ENCODE measurements around the gene LEMD2.

LEMD2 gene

DNA sequence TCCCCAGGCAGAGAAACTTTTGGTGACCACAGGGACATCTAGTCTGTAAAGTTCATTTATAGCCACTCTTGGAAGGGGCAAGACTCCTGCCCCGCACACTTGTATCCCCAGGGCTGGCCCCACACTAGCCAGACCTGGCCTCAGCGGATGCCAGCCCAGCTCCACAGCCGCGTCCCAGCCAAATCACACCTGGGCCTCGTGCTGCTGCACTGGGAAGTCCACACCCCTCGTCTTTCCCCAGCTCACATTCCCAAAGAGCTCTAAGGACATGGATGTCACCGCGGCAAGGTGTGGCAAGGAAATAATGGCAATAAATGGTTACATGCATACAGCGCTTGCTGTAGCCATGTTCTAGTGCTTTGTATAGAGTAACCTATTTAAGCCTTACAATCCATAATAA, 50.8 kb downstream of the LEMD2 start:
- DNase-seq (ENCODE audit: low read depth in 2 of 2): no peak

DNA sequence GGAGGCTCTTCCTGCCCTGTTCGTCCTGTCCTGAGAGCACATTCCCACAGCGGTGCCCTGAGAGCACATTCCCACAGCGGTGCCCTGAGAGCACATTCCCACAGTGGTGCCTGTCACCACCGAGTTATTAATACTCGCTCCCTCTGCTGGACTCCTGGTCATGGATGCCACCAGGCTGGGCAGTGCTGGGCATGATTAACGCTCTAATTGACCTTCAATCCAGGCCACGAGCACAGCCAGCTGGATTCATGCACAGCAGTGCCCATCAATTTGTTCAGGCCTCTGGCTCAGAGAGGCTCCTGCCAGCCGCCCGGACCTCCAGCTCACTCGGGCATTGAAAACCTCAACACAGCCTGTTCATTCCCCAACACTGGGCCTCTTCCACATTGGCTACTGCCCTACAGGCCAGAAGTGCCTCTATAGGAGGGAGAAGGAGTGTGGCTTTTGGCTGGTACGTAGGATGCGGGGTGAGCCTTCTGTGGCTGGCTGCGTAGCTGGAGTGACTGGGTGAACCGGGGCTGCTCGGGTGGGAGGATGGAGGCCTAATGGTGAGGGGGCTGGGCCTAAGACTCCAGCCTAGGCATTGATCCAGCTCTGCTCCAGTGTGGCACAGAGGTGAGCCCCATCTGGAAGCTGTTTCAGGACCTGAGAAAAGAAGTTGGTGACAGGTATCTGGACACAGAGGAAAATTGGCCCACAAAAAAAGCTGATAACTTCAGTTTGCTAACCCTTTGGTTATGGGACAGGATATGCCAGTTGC, 51.5 kb downstream of the LEMD2 start:
- DNase-seq (ENCODE audit: low read depth in 2 of 2): no peak

DNA sequence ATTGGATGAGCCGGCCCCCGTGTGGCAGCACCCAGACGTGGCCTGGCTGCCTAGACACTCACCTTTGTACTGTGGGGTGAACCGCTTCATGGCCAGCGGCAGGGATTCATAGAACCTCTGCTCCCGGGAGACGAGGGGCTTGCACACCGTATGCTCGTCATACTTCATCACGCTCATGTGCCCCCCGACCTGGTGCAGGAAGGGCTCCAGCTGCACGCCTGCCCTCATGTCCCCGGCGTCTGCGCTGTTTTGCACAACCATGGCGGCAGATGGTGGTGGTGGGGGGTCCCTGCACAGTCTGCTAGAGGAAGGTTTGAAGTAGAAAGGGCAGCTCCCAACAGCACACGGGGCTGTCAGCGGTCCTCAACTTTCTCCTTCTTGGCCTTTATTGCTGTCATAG, 53.7 kb downstream of the LEMD2 start:
- DNase-seq (ENCODE audit: low read depth in 2 of 2): no peak

DNA sequence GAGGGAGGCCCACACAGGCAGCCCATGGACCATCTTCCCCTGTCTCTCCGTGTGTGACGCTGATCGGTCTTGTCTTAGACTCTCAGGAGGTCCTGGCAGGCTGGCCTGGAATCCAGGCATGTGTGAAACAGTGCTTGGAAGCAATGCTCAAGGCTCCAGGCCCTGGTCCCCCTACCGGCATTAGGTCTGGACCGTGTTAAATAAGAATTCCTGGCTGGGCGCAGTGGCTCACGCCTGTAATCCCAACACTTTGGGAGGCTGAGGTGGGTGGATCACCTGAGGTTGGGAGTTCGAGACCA, 55.3 kb downstream of the LEMD2 start:
- no peak for DNase-seq (ENCODE audit: low read depth in 2 of 2)

DNA sequence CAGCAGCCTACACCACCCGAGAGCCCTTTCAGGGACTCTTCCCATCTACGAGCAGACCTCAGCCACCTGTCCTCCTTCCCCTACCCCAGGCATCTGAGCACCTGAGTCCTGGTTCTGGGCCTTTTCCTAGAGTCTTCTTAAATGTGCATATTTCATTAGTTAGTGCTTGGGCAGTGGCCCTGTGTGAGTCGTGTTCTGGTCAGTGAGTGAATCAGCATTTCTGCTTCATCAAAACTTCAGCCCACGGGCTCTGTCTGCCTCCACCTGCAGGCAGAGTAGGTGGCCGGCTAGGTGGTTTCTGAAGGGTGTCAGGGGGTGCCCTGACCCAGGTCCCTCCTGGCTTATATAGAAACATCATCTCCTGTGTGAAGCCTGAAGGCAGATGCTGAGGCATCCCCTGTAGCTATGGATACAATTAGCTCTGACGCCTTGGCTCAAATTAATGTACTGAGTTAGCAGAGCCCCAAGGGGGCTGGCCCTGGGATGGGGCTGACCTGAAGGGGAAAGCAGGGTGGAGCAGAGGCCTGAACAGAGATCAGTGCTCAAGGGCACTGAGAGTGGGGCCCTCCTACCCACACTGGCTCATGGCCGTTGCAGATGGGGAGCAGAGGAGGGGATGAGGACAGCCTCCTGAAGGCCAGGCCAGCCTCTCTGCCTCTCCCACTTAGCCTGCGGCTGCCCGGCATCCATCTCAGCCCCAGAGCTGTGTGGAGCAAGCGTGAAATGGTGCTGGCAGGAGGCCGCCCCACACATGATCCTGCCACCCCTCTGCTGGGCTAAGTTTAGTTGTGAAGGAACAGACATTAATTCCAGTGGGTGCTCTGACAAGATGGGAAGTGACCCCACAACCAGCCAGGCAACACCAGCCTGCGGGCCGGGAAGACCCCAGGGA, 55.9 kb downstream of the LEMD2 start:
- no peak for DNase-seq (ENCODE audit: low read depth in 2 of 2)

DNA sequence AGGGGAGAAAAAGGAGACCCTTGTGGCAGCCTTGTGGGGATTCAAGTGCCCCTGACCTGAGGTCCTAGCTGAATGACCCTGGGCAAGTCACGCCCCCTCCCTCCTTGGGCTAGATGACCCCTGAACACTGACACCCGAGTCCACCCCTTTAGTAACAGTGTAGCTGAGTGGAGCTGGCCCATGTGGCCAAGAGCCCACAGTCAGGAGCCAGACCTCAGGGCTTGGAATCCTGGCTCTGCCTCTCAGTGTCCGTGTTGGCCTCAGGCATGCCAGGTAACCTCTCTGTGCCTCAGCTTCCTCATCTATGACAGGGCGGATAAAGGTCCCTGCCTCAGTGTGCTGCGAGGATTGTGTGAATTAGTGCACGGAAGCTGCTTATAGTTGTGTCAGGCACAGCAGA, 56.5 kb downstream of the LEMD2 start:
- no peak for DNase-seq (ENCODE audit: low read depth in 2 of 2)

DNA sequence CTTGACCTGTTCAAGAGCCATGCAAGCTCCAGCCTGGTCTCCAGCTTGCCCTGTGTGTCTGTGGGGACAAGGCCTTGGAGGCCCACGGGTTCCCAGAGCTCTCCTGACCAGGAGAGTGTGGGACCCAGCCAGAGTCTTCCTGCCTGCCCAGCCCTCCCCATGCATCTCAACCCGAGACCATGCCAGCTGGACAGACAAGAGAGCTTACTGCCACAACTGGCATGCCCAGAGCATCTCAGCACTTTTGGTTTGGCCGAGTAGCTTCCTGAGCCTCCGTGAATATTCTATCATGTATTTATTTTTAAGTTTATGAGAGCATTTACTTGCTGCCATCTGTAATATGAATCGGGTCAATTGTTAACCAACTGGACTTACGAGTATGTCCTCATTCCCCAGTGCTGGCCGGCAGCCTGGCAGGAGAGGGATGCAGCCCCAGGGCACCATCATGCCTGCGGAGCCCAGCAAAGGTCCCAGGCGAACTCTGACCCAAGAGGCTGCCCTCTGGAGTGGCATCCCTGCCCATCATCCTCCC, 57.1 kb downstream of the LEMD2 start:
- DNase-seq (ENCODE audit: low read depth in 2 of 2): no peak

DNA sequence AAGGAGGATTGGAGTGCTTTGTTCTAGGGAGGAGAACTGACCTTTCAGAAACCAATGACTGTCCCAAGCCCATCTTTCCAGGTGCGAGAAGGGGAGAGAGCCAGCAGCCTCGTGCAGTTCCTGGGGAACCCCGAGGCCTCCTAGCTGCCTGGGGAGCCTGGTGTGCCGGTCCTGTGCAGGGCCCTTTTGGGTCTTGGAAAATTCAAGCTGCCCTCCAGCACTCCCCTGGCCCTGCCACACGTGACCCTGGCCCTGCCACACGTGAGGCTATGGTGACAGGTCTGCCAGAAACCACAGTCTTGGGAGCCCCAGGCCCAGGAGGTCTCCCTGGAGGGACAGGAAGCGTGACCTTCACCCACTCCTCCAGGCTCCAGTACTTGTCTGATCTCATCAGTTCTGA, 57.9 kb downstream of the LEMD2 start:
- no peak for DNase-seq (ENCODE audit: low read depth in 2 of 2)

DNA sequence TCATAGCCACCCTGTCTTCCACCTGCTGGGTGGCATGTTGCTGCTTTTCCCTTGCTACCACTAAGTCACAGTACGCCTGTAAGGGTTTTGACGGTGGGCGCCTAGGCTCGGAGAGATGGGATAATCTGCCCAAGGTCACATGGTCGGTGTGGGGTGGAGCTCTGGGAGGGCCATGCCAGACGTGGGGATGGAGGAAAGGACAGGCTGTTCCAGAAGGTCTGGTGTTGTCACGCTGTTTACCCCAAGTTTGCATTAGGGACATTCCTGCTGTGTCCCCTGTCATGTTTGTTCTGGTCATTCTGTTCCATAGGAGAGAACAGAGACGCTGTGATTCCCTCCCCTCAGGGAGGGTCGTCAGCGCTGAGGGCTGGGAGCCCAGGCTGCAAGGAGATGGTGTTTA, 58.3 kb downstream of the LEMD2 start:
- DNase-seq (ENCODE audit: low read depth in 2 of 2): no peak

DNA sequence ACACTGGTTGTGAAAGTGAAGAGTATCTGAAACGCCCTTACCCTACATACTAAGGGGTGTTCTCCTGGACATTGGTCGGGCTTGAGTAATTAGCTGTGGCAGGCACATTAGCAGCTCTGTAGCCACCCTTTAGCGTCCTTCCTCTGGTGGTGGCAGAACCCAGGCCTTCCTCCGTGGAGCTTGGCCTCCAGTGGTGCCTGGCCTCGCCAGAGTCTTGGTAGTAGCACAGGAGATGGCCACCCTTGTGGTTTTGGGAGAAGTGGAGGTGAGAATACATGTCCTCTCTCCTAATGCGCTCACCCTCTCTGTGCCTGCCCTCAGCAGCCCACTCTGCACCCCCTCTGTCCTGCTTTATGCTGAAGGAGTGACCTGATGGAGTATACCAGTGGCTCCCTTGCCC, 59.9 kb downstream of the LEMD2 start:
- DNase-seq (ENCODE audit: low read depth in 2 of 2): no peak

DNA sequence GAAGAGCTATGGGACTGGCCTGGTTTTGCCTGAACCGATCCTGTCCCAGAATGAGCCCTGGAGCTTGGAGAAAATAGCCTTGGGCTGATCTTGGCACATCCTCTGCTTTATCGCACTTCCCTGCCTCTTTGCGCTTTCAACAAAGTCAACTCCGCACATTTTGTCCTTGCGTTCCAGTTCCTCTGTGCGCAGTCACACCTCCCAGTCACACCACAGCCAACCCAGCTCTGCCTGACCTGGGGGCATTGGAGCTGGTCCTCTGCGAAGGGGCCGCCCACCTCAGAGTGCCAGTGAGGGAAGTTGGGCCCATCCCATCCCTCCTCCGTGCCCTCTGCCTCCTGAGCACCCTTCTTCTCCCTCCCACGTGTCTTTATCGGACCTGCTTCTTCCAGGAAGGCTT, 60.5 kb downstream of the LEMD2 start:
- no peak for DNase-seq (ENCODE audit: low read depth in 2 of 2)

DNA sequence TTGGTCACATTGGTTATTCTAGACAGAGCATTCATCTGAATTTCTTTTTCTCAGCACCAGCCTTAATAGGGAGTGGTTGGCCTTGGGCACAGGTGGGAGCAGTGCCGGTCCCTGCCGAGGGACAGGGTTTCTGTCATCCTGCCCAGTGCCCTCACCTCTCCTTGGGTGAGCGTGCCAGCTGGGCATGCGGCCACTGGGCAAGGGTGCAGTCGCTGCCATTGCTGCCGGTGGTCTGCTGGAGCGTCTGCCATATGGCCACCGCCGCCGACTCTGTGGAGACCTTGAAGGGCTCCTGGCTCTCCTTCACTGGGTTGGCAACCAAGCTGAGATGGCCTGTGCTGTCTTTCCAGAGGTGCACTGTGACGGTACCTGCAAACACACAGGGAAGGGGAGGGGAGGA, 61.0 kb downstream of the LEMD2 start:
- no peak for DNase-seq (ENCODE audit: low read depth in 2 of 2)

DNA sequence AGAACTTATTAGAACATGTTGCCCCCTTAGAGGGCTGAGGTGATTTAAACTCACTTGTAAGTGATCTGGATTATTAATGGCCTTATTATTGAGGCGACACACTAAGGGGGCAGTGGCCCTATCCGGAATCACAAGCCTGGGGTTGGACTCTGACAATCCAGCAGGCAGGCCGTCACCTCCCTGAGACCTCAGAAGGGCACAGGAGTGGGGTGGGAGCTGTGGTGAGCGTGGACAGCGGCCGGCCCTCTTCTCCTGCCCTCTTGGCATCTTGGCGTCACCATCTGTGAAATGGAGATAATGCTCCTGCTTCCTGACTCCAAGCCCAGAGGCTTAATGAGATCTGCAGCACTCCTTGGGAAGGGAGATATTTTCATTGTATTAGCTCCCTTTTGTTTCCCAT, 61.8 kb downstream of the LEMD2 start:
- DNase-seq (ENCODE audit: low read depth in 2 of 2): no peak

DNA sequence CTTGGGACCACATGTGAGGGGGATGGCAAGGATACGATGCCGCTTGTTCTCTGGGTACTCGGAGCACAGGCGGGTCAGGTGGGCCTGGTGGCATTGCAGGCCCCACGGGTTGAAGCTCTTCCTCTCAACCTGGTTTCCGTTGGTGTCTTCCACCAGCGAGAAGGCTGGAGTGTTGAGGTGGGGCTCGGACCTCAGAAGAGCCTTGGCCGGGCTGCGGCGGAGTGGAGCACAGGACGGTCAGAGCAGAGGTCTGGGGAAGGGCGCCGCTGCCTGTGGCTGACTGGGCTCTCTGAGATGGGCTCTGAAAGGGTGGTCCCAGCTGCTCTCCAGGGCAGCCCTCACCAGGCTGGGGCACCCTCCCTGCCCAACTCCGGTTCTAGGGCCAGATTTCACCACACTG, 62.2 kb downstream of the LEMD2 start:
- no peak for DNase-seq (ENCODE audit: low read depth in 2 of 2)

DNA sequence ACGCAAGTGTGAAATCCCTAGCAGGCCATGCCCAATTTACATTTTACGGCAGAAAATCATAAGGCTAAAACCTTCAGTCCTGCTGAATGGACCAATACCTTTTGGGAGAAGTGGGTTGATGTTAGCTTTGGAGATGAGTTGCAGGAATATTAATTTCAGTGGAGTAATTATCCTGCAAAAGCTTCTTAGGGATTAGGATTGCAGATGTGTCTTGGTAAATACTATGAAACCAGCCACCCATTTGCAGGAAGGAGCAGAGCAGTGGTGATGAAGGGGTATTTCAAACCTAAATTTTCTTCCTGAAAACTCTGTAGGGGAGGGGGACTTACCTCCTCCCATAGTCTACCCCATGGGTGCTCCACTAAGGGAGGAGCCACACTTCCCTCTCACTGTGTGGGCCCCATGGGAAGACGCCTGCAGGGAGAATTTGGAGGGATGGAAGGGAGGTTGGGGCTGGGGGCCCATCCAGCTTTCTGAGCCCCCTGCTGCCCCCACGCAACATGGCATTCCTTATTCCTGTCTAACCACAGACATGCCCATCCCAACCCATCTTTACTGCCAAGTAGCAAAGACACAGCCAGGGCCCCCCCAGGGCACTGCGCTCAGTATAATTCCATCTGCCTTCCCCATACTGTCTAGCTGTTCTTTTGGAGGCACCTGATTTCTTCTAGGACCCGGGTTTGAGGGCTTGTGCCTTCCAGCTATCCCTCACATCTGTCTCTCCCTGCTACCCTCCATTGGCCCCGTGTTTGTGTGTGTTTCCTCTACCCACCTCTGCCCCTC, 62.8 kb downstream of the LEMD2 start:
- no peak for DNase-seq (ENCODE audit: low read depth in 2 of 2)

DNA sequence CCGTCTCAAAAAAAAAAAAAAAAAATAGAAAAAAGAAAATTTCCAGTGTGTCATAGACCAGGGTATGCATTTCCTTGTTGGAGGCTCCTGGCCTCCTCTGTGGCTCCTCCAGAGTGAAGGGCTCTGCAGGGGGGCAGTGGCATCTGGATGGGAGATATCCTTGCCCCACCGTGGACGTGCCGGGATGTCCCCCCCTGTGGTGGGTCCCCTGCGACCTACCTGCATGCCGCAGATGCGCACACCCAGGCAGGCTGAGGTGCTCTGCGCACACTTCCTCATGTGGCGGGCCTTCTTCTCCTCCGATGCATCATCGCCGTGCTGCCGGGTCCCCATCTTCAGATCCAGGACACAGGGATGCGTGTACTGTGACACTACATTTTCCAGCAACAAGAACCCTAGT, 63.7 kb downstream of the LEMD2 start:
- no peak for DNase-seq (ENCODE audit: low read depth in 2 of 2)

DNA sequence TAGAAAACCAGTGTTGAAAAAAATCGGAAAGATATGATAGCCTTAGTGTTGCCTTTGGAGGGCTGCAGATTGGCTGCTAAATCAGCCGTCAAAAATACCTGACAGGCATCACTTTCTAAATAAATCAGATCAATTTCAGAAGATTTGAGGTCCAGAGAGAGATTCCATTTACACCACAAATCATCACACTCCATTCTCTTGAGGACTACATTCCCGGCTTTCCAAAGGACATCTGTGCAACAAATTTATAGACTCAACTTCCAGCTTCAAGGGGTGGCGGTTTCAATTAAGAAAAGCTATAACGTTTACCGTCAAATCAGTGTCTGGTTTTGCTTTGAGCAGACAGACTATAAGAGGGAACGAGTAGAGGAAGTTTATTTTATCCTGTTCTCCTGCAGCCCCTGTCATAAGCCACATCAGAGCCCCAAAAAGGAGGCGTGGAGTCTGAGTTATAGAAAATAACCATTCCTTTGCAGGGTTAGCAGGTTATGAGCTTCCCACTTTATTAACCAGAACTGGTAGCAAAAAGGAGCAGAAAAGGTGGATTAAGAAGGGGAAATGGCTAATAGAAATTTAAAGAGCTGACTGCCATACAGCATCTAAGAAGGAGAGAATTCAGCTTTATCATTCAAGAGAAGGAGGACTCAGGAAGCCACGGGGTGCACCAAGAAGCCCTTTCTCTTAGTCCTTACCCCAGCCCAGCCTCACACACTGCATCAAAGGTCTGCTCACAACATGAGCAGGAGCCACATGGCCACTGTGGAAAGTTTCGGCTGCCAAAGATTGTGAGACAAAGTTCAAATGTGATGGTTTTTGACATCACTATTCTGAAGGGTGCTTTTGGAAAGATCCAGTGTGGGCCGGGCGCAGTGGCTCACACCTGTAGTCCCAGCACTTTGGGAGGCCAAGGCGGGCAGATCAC, 64.6 kb downstream of the LEMD2 start:
- DNase-seq (ENCODE audit: low read depth in 2 of 2): no peak

DNA sequence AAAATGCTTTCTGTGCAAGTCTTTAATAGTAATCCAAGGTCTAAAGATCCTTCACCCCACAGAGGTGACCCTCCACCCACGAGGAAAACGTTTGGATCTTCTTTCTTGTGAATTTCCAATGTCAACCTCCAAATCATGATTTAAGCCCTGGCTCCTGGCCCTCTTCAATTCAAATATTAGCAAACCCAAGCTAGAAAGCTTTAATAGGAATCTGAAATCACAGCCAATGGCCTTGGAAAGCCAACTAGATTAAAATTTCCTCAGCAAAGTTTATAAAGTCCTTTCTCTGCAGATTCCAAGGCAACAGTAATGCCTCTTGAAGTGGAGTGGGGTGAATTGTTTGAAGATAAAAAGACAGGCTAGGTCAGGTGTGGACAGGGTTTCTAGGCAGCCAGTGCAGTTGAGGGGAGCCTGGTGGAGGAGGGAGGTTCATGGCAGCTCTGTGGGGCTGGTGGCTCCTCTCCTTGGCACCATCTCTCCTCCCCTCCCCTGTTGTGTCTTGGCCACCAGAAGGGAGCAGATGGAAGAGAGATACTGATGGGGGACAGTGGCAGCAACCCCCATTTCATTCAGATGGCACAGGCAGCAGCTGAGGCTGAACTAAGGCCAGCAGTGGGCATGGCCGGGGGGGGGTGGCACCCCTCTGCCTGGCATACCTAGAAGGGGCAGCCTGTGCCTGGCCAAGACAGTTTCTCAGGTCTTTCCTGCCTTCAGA, 65.4 kb downstream of the LEMD2 start:
- no peak for DNase-seq (ENCODE audit: low read depth in 2 of 2)

DNA sequence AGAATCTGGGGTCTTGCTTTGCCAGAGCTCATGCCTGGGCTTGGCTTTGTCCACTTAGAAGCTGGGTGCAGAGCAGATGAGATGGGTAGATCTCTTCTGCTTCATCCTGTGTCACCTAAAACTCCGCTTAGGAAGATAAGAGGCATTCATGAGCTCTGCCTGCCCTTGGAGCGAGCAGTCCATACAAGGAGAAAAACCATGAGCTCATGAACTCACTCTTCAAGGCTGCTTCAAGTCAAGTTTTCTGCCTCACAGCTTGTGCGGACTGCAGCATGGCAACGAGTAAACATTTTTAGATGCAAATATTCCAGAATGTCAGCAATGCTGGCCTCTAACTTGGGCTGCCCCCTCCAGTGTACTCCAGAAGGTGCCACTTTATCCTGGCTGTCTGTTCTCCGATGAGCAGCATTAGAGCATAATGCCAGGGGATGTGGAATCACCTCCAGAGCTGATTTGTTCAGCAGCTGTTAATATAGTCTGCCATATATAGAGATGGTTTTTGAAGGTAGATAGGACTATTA, 66.8 kb downstream of the LEMD2 start:
- no peak for DNase-seq (ENCODE audit: low read depth in 2 of 2)

DNA sequence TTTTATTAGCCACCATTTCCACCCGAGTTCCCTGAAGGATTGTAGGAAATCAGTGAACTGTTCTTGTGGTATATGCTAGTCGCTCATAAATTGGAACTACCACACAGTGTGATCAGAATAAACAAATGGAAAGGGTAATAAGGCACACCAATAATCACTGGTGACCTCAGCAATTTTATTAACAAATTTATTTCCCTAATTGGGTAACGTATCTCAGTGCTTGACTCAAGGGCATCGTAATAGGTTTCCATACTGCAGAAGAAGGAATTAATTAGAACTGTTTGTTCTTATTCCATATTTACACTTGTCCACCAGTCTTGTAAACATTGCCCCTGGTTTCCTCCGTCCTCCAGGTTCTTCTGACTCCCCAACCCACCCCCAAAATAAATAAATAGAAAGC, 67.4 kb downstream of the LEMD2 start:
- DNase-seq (ENCODE audit: low read depth in 2 of 2): no peak
